K562 (cell line): ENCODE measurements around the gene DDX60. TPM values are rescaled to one million over a fixed set of nuclear protein-coding genes. Genes with fewer than 3 reads are reported as not detected.

Experiments
- ATAC-seq: fragments of 200-7000 bp; cut with Tn5 transposase; 3 replicates; pipeline ENCODE4 v1.9.1; 2020; ENCODE audit warnings: moderate library complexity
- BruUV-seq: library from RNA; stranded (reverse); fragments of 400-500 nt; replicated peaks from 2 replicates; lab custom pipeline; 2021; lab: Mats Ljungman, UMichigan
- CTCF ChIA-PET: fragments of 300-600 bp; formaldehyde crosslinking; extraction: SDS; loops from one replicate; lab custom pipeline; 2021; ENCODE audit warnings: low intra/inter-chr PET ratio; lab: Yijun Ruan, JAX
- POLR2A ChIA-PET: fragments of 300-600, 350-650 bp; sonication (Branson Sonifier 250); formaldehyde crosslinking; extraction: SDS; loops from one replicate; lab custom pipeline; 2021; ENCODE audit warnings: antibody characterized with exemption, inconsistent platforms; lab: Yijun Ruan, JAX
- DNase-seq, 4 experiments: peaks; one replicate each; pipeline versions ENCODE4 v3.0.0 to v3.0.0-alpha.2; 2011 to 2018; ENCODE audit warnings: low spot score in 3 of 4, mixed read lengths in 3 of 4; ENCODE audit errors: extremely low read depth in 1 of 4
- FAIRE-seq: peaks from 2 replicates; lab custom pipeline; 2011; peaks lifted over from hg19 to GRCh38; lab: Jason Lieb, UNC
- H2AFZ ChIP-seq: 2 replicates; pipeline ENCODE4 v1.6.0; 2011; ENCODE audit warnings: low read depth, low read length, control low read depth, inconsistent platforms
- H3K27ac ChIP-seq: fragments of 200-600 bp; 3 replicates; pipeline ENCODE4 v1.8.0; 2011; ENCODE audit warnings: low read depth, mild to moderate bottlenecking, control low read depth, inconsistent platforms, low read length, moderate library complexity, mixed read lengths; ENCODE audit errors: extremely low read depth
- H3K27me3 ChIP-seq, 2 experiments: fragments of 300-600 bp in 1 of 2; 2 replicates in 1 of 2; 3 replicates in 1 of 2; pipeline versions ENCODE4 v1.6.0 to v1.8.0; 2011; ENCODE audit warnings: inconsistent platforms in 2 of 2, low read length in 2 of 2, mild to moderate bottlenecking in 1 of 2, mixed read lengths in 1 of 2, moderate library complexity in 1 of 2; ENCODE audit not compliant: control insufficient read depth in 2 of 2, insufficient read depth in 2 of 2
- H3K36me3 ChIP-seq: fragments of 300-600 bp; 3 replicates; pipeline ENCODE4 v1.8.0; 2011; ENCODE audit warnings: mild to moderate bottlenecking, low read length, inconsistent platforms; ENCODE audit not compliant: control insufficient read depth, insufficient read depth
- H3K4me1 ChIP-seq, 2 experiments: fragments of 200-600 bp in 1 of 2; replicated peaks in 1 of 2; 2 replicates in 1 of 2; 3 replicates in 1 of 2; pipeline versions ENCODE4 v1.5.1 to v1.8.0; 2011; ENCODE audit warnings: inconsistent platforms in 2 of 2, low read length in 2 of 2, mild to moderate bottlenecking in 1 of 2, mixed read lengths in 1 of 2, moderate library complexity in 1 of 2; ENCODE audit not compliant: control insufficient read depth in 2 of 2, insufficient read depth in 2 of 2
- H3K4me2 ChIP-seq: 2 replicates; pipeline ENCODE4 v1.6.1; 2011; ENCODE audit warnings: low read length, control low read depth, inconsistent platforms, mixed read lengths; ENCODE audit not compliant: insufficient read depth
- H3K4me3 ChIP-seq: fragments of 200-600 bp; sonication (generic), shearing (Covaris generic); 2 replicates; pipeline ENCODE4 v1.5.1; 2016; ENCODE audit warnings: control low read depth, inconsistent platforms
- H3K79me2 ChIP-seq: fragments of 200-600 bp; 3 replicates; pipeline ENCODE4 v1.8.0; 2011; ENCODE audit warnings: low read length, inconsistent platforms; ENCODE audit not compliant: control insufficient read depth, insufficient read depth
- H3K9ac ChIP-seq, 2 experiments: 2 replicates each; pipeline versions ENCODE4 v1.6.0 to v1.6.1; 2011; ENCODE audit warnings: low read depth in 2 of 2, low read length in 2 of 2, control low read depth in 1 of 2, inconsistent platforms in 1 of 2, mild to moderate bottlenecking in 1 of 2, mixed read lengths in 1 of 2; ENCODE audit not compliant: insufficient read depth in 1 of 2
- H3K9me1 ChIP-seq: one replicate; pipeline ENCODE4 v1.6.0; 2011; ENCODE audit warnings: inconsistent platforms, mild to moderate bottlenecking, low read length, moderate library complexity; ENCODE audit not compliant: control insufficient read depth, insufficient read depth
- H3K9me3 ChIP-seq: replicated peaks from 2 replicates; pipeline ENCODE4 v1.5.1; 2011; ENCODE audit warnings: low read depth, low read length, inconsistent platforms; ENCODE audit not compliant: control insufficient read depth, insufficient read depth
- H4K20me1 ChIP-seq: replicated peaks from 2 replicates; pipeline ENCODE4 v1.6.1; 2011; ENCODE audit warnings: low read length, inconsistent platforms, mixed read lengths; ENCODE audit not compliant: control insufficient read depth, insufficient read depth
- BRCA1 ChIP-seq, 2 experiments: fragments of 450-650 bp in 1 of 2; sonication (generic) in 1 of 2; formaldehyde crosslinking in 1 of 2; IDR thresholded peaks; 2 replicates each; pipeline versions ENCODE4 v1.5.0 to v1.6.1; 2017 to 2020; ENCODE audit warnings: mild to moderate bottlenecking in 1 of 2, missing genetic modification reagents in 1 of 2
- GABPA ChIP-seq: fragments of 200-800 bp; sonication (Bioruptor generic); conservative IDR thresholded peaks from 2 replicates; pipeline ENCODE4 v1.6.1; 2016; ENCODE audit warnings: low read depth, missing genetic modification characterization, missing compliant biosample characterization
- RFX7 ChIP-seq: fragments of 250-450 bp; sonication (Bioruptor Pico); IDR thresholded peaks from 2 replicates; pipeline ENCODE4 v1.5.1; 2021; ENCODE audit warnings: mild to moderate bottlenecking
- TCFL5 ChIP-seq: fragments of 250-450 bp; sonication (Bioruptor Pico); conservative IDR thresholded peaks from 2 replicates; pipeline ENCODE4 v1.6.1; 2021; ENCODE audit warnings: mild to moderate bottlenecking, moderate library complexity, matching md5 sums
- WGBS: fragments of 100-300 bp; shearing (Covaris generic); methylation state at CpG from one replicate; pipeline ENCODE4 v1.1.6; 2016; ENCODE audit warnings: low coverage, mixed read lengths; ENCODE audit not compliant: insufficient coverage; ENCODE audit errors: missing lambda C conversion rate; 5-methylcytosine and 5-hydroxymethylcytosine counted together
- in situ Hi-C: fragments of 300-500 bp; cut with MboI; formaldehyde crosslinking; loops from 4 replicates; pipeline ENCODE4 v1.15.0; 2018; ENCODE audit warnings: inconsistent platforms, mixed read lengths
- intact Hi-C: fragments of 100-400 bp; cut with micrococcal nuclease; formaldehyde crosslinking; loops from 2 replicates; pipeline ENCODE4 v1.14.2; 2022
- polyA plus RNA-seq, 8 experiments: library from polyadenylated mRNA; depleted of rRNA in 4 of 8; stranded (reverse) in 5 of 8; unstranded in 3 of 8; fragments of >200 nt; fragmentation: Nextera tagmentation in 2 of 8; fragmentation: Illumina TruSeq in 1 of 8; extraction: Ambion mirVana in 2 of 8; extraction: Trizol in 1 of 8; gene quantifications; 2 replicates each; pipeline versions ENCODE4 v1.2.1 to v1.2.3, GENCODE V29; 2011 to 2014; ENCODE audit warnings: inconsistent platforms in 1 of 8, missing spikeins in 1 of 8
- total RNA-seq, 7 experiments: library from RNA; depleted of rRNA in 6 of 7; stranded (reverse); fragments of >200 nt in 6 of 7; fragmentation: Illumina TruSeq in 2 of 7; extraction: Trizol in 2 of 7; gene quantifications; 2 replicates each; pipeline versions ENCODE4 v1.2.1 to v1.2.3, GENCODE V29; 2011 to 2021; ENCODE audit warnings: low replicate concordance in 1 of 7
- TF ChIP-seq, protein P1 (sequence below): sonication (generic); IDR thresholded peaks from 2 replicates; pipeline ENCODE4 v1.6.1; 2016

The DDX60 gene
- total and polyA plus RNA-seq, 9 of the 15 experiments (the other 6 are each of a cell fraction or from before 2014, with no cell fraction given), result 0.06 to 0.25 (median 0.13) TPM

DNA sequence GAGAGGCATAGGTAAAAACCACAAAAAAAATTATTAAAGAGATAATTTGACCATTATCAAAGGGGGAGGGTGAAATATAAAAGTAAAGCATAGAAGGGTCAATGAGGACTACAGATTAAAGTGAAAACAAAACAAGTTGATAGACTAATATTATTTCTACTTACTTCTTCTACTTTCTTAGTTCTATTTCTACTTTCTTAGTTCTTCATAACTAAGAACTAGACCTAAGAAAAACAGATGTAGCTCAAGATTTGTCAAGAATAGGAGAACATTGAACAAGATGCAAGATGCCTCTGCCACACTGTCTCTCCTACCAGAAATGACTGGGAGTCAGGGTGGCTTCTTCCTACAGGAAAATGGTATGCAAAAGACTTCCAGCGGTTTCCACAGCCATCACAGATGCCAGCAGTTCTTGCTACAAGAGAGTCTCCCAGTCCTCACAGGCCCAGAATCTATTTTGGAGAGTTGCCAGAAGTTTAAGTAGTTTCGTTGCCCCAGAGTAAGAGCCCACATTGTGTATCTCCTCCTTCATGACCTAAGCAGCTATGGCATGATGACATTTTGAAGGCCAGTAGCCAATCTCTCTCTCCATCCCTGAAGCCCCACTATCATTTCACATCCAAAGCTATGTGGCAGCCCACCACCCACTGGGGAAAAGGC is 42.9 kb upstream of the DDX60 start:
- Histone ChIP-seq H3K36me3 (no peaks in the 10 kb centered on the region), H2AFZ (no peak overlapping the region), H3K9ac (no peak overlapping the region), H4K20me1 (no peaks in the 10 kb centered on the region), H3K79me2 (no peaks in the 10 kb centered on the region), H3K27me3 (no peaks in the 10 kb centered on the region), H3K9me3 (no peaks in the 10 kb centered on the region), H3K4me3 (no peak overlapping the region), H3K4me2 (no peak overlapping the region), H3K27ac (no peak overlapping the region), H3K4me1 (no peaks in the 10 kb centered on the region), H3K9me1 (no peaks in the 10 kb centered on the region)
- in situ Hi-C loops (no loop called here), intact Hi-C loops (no loop called here)
- FAIRE-seq (no peak), DNase-seq (no peak), ATAC-seq (no peak)
- WGBS, result 6% methylated on average over 2 of the region's 2 CpGs
- CTCF ChIA-PET, result no interaction called here
- POLR2A ChIA-PET, result no interaction called here
- BruUV-seq, result no TSS peak
- TF ChIP-seq, protein P1, sequence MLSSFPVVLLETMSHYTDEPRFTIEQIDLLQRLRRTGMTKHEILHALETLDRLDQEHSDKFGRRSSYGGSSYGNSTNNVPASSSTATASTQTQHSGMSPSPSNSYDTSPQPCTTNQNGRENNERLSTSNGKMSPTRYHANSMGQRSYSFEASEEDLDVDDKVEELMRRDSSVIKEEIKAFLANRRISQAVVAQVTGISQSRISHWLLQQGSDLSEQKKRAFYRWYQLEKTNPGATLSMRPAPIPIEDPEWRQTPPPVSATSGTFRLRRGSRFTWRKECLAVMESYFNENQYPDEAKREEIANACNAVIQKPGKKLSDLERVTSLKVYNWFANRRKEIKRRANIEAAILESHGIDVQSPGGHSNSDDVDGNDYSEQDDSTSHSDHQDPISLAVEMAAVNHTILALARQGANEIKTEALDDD, result no peak
- no peak for TF ChIP-seq RFX7
- TF ChIP-seq GABPA (tag), result no peak
- TF ChIP-seq TCFL5 (CRISPR knock-in tag), result no peak
- TF ChIP-seq BRCA1 (IDR thresholded peaks at IDR 0.05), result no peak
- TF ChIP-seq BRCA1 (CRISPR knock-in tag; IDR thresholded peaks at IDR 0.05), result no peak
